Measurements from ENCODE around the gene USP15.

The USP15 gene

GRCh38 chr12:62256408-62257096 is 3.7 kb upstream of the USP15 start:
- peak in 1 of 2 donors; percentile 41 for DNase-seq (ENCODE audit: low read depth in 2 of 2)

GRCh38 chr12:62258231-62258630 is 2.0 kb upstream of the USP15 start:
- no peak for DNase-seq (ENCODE audit: low read depth in 2 of 2)

DNA sequence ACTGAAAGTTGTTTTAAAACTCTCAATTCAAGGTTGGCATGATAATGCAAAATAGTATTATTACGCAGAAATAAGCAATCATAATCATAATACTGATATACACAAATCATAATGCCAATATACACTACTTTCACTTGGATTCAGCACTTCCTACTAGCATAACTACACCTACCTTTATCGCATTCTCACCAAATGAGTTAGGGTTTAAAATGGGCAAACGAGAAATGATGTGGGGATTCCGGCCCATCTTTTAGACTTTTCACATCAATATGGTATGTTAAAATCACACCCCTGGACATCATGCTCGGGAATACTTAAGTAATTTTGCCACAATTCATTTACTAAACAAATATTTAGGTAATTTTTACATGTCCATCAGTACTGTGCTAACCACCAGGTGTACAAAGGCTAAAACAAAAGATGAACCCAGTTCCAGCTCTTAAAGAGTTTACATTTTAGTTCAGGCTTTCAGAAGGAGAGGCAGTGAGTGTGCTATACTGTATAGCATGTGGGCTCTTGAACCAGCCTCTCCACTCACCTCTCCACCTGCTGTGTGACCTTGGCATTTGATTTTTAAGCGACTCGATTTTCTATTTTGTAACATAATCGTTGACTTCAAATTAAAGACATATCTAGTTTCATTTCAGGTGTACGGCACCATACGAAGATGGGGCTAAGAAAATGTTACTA is 1.1 kb upstream of the USP15 start:
- no peak for DNase-seq (ENCODE audit: low read depth in 2 of 2)

GRCh38 chr12:62259631-62259992 is 592 bp upstream of the USP15 start:
- no peak for DNase-seq (ENCODE audit: low read depth in 2 of 2)

GRCh38 chr12:62260733-62261683 is 804 bp downstream of the USP15 start:
- DNase-seq (ENCODE audit: low read depth in 2 of 2): peak in 1 of 2 donors; percentile 26

- DNase-seq (ENCODE audit: low read depth in 2 of 2): no peak
Observed at GRCh38 chr12:62261876-62262517, 1.8 kb downstream of the USP15 start.

DNA sequence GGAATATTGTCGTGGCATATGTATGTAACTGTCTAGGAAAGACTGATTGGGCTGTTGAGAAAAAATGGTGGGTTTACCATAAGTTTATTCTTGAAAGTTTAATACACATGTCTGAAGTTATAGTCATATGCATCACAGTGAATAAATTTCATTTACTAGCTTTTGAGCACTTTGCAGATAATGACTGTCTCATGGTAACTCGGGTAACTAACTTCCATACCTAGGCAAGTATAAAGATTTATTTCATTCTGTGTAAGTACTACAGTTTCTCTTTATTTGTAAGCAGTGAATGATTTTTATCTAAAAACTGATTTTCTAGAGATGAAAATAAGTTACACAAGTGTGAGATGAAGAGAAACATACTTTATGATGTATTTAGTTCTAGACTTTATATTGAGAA is 3.0 kb downstream of the USP15 start:
- DNase-seq (ENCODE audit: low read depth in 2 of 2): no peak

GRCh38 chr12:62263966-62264365 is 3.8 kb downstream of the USP15 start:
- DNase-seq (ENCODE audit: low read depth in 2 of 2): no peak

DNA sequence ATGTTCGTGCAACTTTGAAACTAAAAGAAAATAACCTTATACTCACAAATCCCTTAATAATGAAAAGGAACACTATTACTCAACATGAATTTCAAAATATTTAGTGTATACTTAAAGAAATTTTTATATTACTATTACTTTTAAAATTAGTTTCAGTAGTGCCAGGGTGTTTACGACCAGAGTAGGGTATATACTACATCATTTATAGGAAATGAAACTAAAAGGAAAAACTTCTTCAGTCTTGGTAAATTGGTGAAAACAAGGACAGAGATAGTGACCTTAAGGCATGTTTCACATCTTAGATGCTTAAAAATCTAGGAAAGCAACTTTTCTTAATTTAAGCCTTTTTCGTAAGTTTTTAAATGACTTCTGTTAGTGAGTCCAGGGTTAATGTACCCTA is 4.5 kb downstream of the USP15 start:
- DNase-seq (ENCODE audit: low read depth in 2 of 2): no peak

DNA sequence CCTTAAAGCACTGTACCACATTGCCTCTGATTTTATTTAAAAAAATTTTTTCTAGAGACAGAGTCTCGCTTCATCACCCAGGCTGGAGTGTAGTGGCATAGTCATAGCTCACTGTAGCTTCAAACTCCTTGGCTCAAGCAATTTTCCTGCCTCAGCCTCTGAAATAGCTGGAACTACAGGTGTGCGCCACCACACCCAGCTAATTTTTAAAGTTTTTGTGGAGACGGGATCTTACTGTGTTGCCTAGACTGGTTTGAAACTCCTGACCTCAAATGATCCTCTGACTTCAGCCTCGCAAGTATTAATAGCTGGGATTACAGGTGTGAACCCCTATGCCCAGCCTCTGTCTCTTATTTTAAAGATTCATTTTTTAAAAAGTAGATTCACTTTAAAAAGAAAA is 5.3 kb downstream of the USP15 start:
- no peak for DNase-seq (ENCODE audit: low read depth in 2 of 2)

- DNase-seq (ENCODE audit: low read depth in 2 of 2): no peak
Observed at GRCh38 chr12:62267026-62267425, 6.8 kb downstream of the USP15 start.

DNA sequence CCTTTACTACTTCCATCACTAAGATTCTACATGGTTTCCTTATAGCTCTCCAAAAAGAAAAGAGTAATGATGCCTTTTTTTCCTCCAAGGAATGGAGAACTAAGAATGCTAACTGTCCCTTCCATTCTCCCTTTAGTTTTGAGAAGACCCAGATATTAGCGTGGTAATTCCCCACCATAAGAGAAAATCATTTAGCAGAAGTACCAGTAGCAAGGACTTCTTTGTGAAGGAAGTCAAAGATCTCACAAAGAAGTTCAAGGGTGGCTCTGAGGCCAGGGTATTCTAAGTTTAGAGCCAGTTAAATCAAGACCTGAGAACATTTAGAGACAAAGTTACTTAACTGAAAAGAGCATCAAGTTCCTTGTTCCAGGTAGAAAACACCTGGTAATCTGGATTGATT is 7.3 kb downstream of the USP15 start:
- no peak for DNase-seq (ENCODE audit: low read depth in 2 of 2)

DNA sequence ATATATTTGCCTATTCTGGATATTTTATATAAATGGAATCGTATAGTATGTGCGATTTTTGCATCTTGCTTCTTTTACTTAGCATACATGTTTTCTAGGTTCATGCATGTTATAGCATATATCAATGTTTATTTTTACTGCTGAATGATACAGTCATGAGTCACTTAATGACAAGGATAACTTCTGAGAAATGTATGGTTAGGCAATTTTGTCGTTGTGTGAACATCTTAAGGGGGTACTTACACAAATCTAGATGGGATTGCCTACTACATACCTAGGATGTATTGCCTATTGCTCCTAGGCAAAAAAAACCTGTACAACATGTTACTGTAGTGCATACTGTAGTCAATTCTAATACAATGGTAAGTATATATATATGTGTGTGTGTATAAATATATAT is 8.8 kb downstream of the USP15 start:
- no peak for DNase-seq (ENCODE audit: low read depth in 2 of 2)

DNA sequence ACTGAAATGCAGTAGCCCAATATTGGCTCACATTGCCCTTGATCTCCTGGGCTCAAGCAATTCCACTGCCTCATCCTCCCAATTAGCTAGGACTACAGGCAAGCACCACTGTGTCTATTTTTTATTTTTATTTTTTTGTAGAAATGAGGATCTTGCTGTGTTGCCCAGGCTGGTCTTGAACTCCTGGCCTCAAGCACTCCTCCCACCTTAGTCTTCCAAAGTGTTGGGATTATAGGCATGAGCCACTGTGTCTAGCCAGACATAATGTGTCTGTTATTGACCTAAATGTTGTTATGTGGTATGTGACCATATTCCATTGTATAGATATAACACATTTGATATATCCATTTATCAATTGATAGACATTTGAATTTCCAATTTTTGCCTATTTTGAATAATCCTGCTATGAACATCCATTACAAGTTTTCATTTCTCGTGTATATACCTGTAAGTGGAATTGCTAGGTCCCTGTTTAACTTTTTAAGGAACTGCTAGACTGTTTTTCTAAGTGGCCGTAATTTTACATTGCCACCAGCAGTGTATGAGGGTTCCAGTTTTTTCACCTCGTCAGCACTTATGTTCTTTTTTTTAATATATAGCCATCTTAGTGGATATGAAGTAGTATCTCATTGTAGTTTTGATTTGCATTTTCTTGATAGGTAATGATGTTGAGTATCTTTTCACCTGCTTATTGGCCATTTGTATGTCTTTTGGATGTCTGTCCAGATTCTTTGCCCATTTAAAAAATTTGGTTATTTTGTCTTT is 9.4 kb downstream of the USP15 start:
- no peak for DNase-seq (ENCODE audit: low read depth in 2 of 2)

GRCh38 chr12:62270384-62270783 is 10.2 kb downstream of the USP15 start:
- no peak for DNase-seq (ENCODE audit: low read depth in 2 of 2)

- no peak for DNase-seq (ENCODE audit: low read depth in 2 of 2)
Observed at GRCh38 chr12:62270872-62271271, 10.7 kb downstream of the USP15 start.

- DNase-seq (ENCODE audit: low read depth in 2 of 2): no peak
Observed at GRCh38 chr12:62272936-62273552, 12.8 kb downstream of the USP15 start.

GRCh38 chr12:62273724-62274380 is 13.6 kb downstream of the USP15 start:
- DNase-seq (ENCODE audit: low read depth in 2 of 2): no peak

DNA sequence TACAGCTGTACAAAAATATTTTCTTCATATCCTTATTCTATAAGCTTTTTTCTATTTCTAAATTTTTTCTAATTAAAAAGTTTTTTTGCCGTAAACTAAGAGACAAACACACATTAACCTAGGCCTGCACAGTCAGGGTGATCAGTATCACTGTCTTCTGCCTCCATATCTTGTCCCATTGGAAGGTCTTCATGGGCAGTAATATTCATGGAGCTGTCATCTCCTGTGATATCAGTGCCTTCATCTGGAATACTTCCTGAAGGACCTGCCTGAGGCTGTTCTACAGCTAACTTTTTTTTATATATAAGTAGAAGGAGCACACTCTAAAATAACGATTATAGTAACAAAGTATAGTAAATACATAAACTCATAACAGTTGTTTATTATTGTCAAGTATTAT is 17.8 kb downstream of the USP15 start:
- no peak for DNase-seq (ENCODE audit: low read depth in 2 of 2)

GRCh38 chr12:62279058-62279457 is 18.9 kb downstream of the USP15 start:
- DNase-seq (ENCODE audit: low read depth in 2 of 2): no peak

Measured in stimulated activated CD8-positive, alpha-beta memory T cell treated with anti-CD3 and anti-CD28 coated beads, Interleukin-2, amount 100 ng/mL, for 48 hours (primary cell).